GM04504 (cell line): ENCODE measurements around the gene LFNG.
"Not testable (repeated sequence)": the region's sequence is repeated elsewhere in the genome, so short reads cannot be mapped to it uniquely, and the experiment has no call there.

Source experiments
- DNase-seq: peaks from one replicate; pipeline ENCODE4 v3.0.0-alpha.2; 2012; ENCODE audit warnings: low read depth

LFNG gene

GRCh38 chr7:2545746-2546425 lies 26.3 kb downstream of the LFNG start:
- DNase-seq: no peak

GRCh38 chr7:2546776-2547586 lies 27.4 kb downstream of the LFNG start:
- DNase-seq: no peak

DNA sequence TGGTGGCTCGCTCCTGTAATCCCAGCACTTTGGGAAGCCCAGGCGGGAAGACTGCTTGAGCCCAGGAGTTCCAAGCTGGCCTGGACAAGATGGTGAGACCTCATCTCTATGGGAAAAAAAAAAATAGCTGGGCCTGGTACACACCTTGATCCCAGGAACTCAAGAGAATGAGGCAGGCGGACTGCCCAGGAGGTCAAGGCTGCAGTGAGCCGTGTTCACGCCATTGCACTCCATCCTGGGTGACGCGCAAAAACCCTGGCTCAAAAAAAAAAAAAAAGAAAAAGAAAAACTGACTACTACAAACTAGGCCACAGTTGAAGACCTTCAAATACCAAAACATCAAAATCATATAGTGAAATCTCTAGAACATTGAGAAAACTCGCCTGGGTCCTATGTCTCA lies 31.8 kb downstream of the LFNG start:
- no peak for DNase-seq

DNA sequence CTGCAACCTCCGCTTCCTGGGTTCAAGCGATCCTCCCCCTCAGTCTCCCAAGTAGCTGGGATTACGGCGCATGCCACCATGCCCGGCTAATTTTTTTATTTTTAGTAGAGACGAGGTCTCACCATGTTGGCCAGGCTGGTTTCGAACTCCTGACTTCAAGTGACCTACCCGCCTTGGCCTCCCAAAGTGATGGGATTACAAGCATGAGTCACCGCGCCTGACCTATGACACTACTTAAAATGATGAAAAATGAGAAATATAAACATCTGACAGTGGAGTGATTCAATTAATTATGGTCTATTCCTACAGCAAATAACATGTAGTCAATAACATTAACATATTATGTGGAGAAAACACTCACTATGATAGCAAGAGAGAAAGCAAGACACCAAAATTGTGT lies 33.5 kb downstream of the LFNG start:
- DNase-seq: no peak

DNA sequence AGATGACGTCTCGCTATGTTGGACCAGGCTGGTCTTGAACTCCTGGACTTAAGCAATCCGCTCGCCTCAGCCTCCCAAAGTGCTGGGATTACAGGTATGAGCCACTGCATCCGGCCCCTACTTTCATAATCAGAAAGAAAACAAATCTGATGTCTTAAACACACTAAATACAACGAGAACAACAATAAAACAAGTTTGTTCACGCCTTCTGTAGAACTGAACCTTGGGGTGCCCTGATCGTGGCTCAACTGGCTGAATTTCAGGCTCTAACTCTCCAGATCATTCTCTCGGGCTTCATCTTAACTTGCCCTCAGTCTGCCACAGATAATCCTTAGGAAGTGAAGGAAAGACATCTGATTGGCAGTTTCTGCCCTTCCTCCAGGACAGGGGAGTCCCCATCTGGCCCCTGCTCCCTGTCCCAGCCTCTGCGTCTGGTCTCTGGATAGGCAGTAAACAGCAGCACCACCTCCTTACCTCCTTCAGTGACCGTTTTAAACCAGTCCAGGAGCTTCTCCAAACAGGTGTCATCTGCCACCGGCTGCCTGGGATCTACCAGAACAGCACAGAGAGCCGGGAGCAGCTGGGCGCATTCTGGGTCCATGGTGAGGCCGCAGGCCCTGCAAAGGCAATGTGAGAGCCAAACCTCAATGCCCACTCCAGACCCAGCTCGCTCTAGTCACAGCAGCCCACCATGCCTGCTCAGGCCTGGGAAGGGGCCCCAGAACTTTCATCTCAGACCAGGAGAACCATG lies 34.4 kb downstream of the LFNG start:
- DNase-seq: no peak

DNA sequence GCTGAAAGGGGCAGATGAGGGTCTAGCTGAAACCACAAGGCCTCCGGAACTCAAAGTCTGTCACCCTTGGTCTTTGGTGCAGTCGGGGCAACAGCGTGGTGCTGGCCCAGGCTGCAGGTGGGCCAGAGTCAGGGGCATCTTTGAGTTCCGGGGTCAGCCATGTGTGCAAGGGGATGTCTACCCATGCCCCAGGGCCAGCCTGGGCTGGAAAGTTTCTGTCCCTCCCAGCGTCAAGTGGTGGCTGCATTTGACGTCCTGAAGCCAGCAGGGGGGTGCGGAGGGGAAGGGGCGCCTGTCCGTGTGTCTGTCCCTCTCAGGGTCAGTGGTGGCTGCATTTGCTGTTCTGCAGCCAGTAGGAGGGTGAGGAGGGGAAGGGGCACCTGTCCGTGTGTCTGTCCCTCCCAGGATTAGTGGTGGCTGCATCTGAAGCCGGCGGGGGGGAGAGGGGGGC lies 35.1 kb downstream of the LFNG start:
- no peak for DNase-seq

- peak; percentile 78 for DNase-seq
Observed at GRCh38 chr7:2555121-2556052, 35.8 kb downstream of the LFNG start, which contains the start of gene BRAT1. BRAT1 (minus strand) TSS chr7:2555524; CDS start chr7:2554431, 1,093 bp downstream.

DNA sequence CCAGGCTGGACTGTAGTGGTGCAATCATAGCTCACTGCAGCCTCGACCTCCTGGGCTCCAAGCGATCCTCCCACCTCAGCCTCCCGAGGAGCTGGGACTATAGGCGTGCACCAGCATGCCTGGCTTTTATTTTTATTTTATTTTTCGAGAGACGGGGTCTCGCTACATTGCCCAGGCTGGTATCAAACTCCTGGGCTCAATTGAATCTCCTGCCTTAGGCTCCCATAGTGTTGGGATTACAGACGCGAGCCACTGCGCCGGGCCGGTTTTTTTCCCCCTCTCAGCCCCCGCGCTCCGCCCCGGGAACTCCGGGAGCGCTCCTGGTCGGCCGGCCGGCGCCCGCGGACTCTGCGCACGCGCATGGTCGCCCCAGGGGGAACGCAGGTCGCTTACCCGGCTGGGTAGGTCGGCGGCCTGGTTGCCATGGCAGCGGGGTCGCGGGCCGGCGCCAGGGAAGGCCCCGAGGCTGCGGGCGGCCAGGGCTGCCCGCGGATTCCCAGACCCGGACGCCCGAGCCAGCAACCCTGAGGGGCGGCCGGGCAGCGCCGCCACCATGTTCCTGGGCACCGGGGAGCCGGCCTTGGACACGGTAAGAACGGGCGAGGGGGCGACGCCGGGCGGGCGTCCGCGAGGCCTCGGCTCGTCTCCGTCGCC lies 39.2 kb downstream of the LFNG start, which contains the start of gene IQCE:
TSS of gene IQCE (plus strand) at position 351 of the 654 bp plus-strand sequence. CDS start at position 554, 203 bp downstream.
- DNase-seq: peak; percentile 65

GRCh38 chr7:2559283-2559950 lies 39.8 kb downstream of the LFNG start:
- no peak for DNase-seq

GRCh38 chr7:2563955-2564354 lies 44.4 kb downstream of the LFNG start:
- DNase-seq: not testable (repeated sequence)

GRCh38 chr7:2564970-2565540 lies 45.5 kb downstream of the LFNG start:
- no peak for DNase-seq

DNA sequence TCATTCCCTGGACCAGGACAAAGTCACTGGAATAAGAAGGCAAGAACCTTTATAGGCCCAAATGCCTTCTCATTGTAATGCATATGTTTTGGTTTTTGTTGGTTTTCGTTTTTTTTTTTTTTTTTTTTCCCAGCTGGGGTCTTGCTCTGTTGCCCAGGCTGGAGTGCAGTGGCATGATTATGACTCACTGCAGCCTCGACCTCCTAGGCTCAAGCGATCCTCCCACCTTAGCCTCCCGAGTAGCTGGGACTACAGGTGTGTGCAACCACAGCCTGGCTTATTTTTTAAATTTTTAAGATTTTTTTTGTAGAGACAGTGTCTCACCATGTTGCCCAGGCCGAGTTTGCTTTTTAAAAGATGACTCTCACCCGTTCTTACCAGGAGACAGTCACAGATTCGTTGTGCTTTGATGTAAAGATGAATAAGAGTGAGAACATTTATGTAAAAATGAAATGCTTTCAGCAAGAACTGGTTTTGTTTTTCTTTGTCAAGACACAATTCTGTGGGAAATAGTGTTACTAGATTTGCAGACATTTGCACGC lies 46.8 kb downstream of the LFNG start:
- no peak for DNase-seq

DNA sequence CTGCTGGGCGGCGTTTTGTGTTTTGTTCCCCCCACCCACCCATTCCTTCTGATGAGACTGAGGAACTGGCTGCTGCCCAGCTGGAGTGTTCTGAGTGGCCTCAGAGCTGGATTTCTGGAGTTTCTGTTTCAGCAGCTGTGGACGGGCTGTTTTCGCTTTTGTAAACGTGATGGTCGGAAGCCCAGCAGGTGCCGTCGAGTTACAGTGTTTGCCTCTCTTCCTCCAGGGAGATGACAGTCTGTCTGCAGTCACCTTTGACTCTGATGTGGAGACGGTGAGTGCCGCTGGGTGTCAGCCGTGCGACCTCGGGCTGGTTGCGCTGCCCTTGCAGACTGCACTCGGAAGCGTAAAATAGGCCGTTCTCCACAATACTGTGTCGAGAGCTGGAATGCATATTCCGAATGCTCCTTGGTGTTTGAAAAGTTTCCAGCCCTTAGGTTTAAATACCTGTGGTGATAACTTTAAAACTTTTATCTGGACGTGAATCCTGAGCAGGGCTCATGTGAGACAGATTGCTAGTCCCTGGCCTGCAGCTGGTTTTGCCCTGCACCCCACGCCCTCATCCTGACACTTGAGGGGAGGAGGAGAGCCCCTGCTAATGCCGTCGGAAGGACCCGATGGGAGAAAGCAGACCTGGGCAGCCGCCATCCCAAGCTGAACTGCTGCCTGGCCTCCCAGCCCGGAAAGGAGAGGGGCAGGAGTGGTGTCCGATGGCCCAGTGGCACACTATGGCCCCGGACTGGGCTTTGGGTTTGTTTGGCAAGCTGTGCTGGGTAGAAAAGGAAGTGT lies 47.5 kb downstream of the LFNG start:
- DNase-seq: no peak

DNA sequence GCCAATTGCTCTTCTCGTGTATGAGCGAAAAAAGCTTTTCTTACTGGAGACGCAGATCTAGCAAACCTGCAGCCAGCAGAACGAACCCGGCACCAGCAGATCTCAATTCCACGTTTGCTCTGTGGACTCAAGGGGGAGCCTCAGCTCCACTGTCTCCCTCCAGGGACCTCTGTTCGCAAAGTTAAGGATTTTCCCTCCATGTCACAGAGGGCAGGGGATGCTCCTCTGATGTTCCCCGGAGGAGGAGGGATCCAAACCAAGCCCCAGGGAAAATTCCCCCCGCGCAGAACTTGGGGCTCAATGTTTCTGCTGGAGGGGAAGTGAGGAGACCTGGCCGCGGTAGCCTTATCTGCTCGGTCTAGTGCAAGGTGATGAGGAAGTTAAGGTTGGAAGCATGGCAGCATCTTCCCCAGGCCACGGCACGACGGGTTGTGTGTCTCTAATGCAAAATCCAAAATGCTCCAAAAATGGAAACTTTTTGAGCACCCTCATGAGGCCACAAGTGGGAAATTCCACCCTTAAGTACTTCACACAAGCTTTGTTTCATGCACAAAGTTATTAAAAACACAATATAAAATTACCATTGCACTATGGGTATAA lies 48.2 kb downstream of the LFNG start:
- no peak for DNase-seq

DNA sequence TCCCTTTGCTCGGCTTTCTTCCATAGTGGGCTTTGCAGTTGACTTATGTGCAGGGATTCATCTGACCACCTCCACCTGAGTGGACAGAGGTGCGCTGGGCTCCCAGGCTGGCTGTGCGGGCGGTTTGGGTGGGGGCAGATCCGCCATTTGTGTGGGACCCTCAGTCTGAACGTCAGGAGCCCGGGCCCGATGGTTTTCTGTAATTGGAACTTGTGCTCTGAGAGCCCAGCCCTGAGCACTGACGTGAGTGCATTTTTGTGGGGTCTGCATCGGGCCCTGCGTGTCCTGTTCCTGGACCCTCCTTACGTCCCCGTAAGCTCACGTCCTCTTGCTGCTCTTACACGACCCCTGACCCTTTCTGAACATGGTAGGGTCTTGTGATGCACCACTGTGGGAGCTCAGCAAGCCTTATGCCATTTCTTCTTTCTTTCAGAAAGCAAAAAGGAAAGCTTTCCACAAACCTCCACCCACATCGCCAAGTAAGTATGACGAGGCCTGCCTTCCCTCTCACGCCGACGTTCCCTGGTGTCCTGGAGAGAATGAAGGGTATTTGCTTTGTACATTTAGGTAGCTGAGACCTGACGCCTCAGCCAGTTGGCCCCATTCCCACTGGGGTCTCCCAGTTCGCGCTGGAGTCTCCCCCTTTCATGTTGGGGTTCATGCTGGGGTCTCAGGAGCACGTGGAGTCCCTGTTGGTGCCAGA lies 49.1 kb downstream of the LFNG start:
- DNase-seq: no peak

DNA sequence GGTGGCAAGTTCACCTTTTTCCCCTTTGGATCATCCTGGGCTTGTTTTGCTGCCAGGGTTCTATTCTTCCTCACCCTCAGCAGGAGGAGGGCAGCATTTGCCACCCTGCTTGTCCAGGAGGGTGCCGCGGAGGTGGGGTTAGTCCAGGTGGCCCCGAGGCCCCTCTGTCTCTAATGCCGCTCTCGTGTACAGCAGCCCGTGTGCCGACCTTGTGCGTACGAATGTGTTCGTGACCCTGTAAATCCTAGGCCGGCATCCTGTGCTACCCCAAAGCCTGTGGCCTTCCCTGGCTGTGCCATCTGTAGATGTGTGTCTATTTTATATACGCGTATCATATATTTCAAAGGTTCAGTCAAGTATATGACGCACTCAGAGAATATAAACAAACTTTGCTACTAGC lies 49.8 kb downstream of the LFNG start:
- no peak for DNase-seq

- no peak for DNase-seq
Observed at GRCh38 chr7:2570021-2570420, 50.4 kb downstream of the LFNG start.

DNA sequence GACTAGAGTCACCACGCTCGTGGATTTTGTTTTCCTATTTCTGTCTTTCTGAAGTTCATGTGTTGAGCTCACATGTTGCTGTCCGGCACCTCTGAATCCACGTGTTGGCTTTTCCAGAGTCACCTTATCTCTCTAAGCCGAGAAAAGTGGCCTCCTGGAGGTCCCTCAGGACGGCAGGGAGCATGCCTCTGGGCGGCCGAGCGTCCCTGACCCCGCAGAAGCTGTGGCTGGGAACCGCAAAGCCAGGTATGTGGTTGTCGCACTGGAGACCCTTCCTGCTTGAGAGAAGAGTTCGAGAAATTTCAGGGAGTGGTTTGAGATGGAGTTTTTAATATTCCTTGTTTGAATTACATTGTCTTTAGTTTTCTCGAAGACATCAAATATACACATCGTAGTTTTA lies 51.8 kb downstream of the LFNG start:
- no peak for DNase-seq
